ES-I3 (cell line): Measurements from ENCODE around the gene SEC14L5.
A peak's percentile ranks its signal among the peaks of the same experiment; 100 is the strongest.
"Not testable (repeated sequence)": the region's sequence is repeated elsewhere in the genome, so short reads cannot be mapped to it uniquely, and the experiment has no call there.

Experiments
- H3K36me3 ChIP-seq: 2 replicates; pipeline ENCODE4 v1.6.1; 2013; ENCODE audit warnings: mild to moderate bottlenecking, low read length, control low read depth, moderate library complexity; ENCODE audit not compliant: insufficient read depth
- H3K4me1 ChIP-seq: 2 replicates; pipeline ENCODE4 v1.6.1; 2013; ENCODE audit warnings: mild to moderate bottlenecking, control low read depth, low read length; ENCODE audit not compliant: insufficient read depth
- H3K9ac ChIP-seq: 2 replicates; pipeline ENCODE4 v1.6.1; 2013; ENCODE audit warnings: low read depth, mild to moderate bottlenecking, low read length, moderate library complexity
- H3K9me3 ChIP-seq: 2 replicates; pipeline ENCODE4 v1.6.1; 2013; ENCODE audit warnings: mild to moderate bottlenecking, low read length, moderate library complexity; ENCODE audit not compliant: control insufficient read depth, insufficient read depth

SEC14L5 gene

DNA sequence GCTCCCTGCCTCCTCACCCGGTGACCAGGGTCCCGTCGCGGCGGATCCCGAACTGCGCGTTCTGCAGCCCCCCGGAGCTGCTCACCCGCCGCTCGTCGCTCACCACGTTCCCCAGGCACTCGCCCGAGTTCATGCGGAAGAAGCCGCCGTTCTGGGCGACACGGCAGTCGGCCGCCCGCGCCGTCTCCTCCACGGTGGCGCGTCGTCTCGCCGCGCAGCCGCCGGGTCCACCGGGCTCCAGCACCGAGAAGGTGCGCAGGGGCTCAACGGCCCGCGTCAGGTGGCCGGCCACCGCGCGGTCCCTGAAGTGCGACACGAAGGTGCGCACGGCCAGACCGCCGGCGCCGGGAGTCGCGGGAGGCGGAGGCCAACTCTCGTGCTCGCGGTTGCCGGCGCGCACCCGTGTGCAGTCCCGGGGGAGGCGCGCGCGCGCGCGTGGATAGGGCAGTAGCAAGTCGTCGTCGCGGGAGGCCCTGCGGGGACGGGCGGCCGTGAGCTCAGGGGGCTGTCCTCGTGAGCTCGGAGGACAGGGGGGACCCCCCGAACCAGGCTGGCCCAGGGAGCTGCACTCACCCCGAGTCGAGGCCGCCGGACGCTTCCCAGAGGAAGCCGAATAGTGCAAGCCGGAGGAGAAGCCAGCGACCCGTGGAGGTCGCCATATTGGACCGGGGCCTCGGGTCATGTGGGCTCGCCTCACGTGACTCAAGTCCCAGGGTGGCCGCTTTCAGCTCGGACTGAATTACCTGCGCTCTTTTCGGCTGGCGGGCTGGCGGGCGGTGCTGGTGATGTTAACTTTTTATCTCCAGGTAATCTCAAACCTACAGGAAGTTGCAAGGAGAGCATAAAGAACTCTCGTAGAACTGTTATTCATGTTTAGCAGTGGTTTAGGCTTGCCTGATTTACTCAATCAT is 75.4 kb downstream of the SEC14L5 start, which contains the start of gene NAGPA:
NAGPA (minus strand) TSS at position 680 of the 911 bp plus-strand sequence; CDS start at position 659, 21 bp downstream.
- Histone ChIP-seq H3K4me1 (peaks cover 4% of the 10 kb centered on the region; the same call in 1 of the 2 replicates), H3K36me3 (no peaks in the 10 kb centered on the region), H3K9ac (peak within 1 kb of the TSS; percentile 64), H3K9me3 (no peaks in the 10 kb centered on the region)

DNA sequence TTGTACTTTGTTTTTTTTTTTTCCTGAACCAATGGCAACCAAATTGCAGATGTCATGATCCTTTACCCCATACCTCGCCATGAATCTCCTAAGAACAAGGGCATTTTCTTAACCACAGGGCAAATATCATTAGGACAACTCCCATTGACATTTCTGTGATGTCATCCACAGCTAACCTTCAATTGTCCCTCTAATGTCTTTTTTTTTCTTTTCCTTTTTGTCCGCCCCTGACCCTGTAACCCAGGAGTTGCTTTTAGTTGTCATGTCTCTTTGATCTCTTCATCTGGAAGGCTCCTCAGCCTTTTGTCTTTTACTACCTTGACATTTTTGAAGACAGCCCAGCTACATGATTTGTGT is 76.0 kb downstream of the SEC14L5 start:
- Histone ChIP-seq H3K4me1 (peaks cover 4% of the 10 kb centered on the region; the same call in 1 of the 2 replicates), H3K9me3 (no peaks in the 10 kb centered on the region), H3K9ac (peak overlapping the region; percentile 64; the same call in 1 of the 2 replicates), H3K36me3 (no peaks in the 10 kb centered on the region)

DNA sequence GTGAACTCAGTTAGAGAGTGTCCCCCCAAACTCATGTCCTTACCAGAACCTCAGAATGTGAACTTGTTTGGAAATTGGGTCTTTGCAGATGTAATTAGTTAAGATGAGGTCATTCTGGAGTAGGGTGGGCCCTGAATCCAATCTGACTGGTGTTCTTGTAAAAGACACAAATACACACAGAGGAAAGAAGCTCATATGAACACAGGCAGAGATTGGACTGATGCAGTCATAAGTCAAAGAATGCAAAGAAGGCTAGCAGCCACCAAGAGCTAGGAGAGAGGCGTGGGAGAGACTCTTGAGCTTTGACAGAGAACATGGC is 77.7 kb downstream of the SEC14L5 start:
- H3K9me3 ChIP-seq, result no peaks in the 10 kb centered on the region
- no peak overlapping the region for H3K9ac ChIP-seq
- H3K36me3 ChIP-seq, result no peaks in the 10 kb centered on the region
- peaks cover 7% of the 10 kb centered on the region; the same call in 1 of the 2 replicates for H3K4me1 ChIP-seq

DNA sequence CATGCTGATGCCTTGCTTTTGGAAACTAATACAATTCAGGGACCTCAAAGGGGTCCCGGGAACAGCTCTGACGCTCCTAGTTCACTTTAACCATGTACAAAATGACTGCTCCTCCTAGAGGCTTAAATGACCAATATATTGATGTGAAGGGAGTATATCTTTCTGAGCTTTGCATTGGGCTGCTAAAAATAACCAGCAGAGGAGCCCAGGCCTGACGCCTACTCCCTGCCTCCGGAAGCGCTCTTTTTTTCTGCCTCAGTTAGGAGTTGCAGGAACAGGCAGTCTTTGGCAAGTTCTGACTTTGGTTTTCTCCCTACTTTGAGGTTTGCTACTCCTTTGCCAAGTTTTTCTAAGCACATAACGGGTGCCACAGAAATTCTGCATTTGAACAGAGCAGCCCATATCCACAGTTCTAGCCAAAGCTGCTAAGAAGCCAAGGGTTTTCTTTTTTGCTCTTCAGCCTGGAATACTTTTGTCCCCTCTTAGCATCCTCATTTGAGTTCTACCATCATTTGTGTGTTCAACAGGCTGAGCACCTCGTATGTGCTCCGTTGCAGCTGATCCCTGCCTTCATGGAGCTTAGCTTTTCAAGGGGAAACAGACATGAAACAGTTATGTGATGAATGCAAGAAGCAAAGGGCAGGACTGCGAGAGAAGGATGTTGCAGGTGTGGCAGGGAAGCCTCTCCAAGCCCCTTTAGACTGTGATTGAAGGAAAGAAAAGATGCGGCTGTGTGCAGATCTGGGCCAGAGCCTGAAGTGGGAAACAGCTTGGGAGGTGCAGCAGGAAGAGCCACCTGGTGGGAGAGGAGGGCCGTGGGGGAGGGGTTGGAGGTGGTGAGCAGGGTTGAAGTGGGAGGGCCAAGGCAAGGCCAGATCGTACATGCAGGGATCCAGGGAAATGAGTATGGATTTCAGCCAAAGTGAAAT is 78.4 kb downstream of the SEC14L5 start:
- Histone ChIP-seq H3K4me1 (peaks cover 7% of the 10 kb centered on the region; the same call in 1 of the 2 replicates), H3K36me3 (no peaks in the 10 kb centered on the region), H3K9me3 (no peaks in the 10 kb centered on the region), H3K9ac (no peak overlapping the region)

DNA sequence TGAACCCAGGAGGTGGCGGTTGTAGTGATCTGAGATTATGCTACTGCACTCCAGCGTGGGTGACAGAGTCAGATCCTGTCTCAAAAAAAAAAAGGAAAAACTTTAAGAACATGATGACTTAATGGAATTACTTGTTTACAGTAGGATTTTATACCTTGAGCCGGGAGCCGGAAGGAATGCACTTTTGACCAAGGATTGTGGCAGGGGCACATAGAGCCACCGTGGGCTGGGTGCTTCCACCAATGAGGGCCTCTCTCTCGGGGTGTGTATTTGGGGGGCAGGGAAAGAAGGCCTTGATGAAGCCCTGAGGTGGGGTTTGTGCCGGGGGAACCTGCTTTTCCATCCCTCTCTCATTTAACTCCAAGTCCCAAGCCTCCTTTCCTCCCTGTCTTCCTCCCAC is 82.3 kb downstream of the SEC14L5 start:
- H3K9me3 ChIP-seq, result no peaks in the 10 kb centered on the region
- H3K4me1 ChIP-seq, result peaks cover 17% of the 10 kb centered on the region
- H3K9ac ChIP-seq, result no peak overlapping the region
- H3K36me3 ChIP-seq, result no peaks in the 10 kb centered on the region

DNA sequence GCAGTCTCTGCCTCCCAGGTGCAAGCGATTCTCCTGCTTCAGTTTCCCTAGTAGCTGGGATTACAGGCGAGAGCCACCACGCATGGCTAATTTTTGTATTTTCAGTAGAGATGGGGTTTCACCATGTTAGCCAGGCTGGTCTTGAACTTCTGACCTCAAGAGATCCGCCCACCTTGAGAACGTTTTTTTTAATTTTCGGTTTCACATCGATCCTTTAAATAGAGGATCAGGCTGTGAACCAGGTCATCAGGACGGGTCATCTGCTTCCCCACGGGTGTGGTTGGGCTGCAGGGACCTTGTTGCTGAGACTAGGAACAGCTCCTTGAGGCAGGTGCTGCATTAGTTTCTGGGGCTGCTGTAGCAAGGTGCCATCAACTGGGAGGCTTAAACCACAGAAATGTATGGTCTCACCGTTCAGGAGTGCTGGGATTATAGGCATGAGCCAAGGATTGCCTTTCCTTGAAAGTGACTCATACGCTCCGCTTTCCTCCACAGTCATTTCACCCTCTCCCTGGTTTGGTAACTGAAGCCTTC is 83.5 kb downstream of the SEC14L5 start:
- Histone ChIP-seq H3K9ac (no peak overlapping the region), H3K4me1 (peaks cover 13% of the 10 kb centered on the region), H3K9me3 (no peaks in the 10 kb centered on the region), H3K36me3 (no peaks in the 10 kb centered on the region)

DNA sequence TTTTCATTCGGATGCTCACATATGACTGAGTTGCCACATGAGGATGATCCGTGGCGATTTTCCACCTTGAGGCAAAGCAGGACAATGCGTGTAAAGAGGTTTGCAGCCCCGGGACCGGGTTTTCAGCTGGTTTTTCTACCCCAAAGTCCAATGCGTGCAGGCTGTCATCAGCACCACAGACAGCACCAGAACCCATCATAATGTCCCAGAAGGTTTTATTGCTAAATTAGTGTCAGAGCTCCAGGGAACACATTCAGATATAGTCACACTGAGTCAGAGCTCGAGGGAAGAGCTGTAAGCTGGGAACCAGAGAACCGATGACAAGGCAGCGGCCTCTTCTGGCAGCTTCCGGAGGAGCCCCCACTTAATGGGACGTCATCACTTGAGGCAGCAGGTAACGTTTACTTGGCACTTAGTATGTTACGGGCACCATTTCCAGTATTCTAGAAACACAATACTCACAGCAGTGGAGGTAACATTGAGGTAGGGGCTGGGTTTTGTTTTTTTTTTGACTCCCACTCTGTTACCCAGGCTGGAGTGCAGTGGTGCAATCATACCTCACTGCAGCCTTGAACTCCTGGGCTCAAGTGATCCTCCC is 84.5 kb downstream of the SEC14L5 start:
- H3K4me1 ChIP-seq, result peaks cover 13% of the 10 kb centered on the region
- no peak overlapping the region; the same call in 1 of the 2 replicates for H3K9ac ChIP-seq
- no peaks in the 10 kb centered on the region for H3K9me3 ChIP-seq
- no peaks in the 10 kb centered on the region for H3K36me3 ChIP-seq

DNA sequence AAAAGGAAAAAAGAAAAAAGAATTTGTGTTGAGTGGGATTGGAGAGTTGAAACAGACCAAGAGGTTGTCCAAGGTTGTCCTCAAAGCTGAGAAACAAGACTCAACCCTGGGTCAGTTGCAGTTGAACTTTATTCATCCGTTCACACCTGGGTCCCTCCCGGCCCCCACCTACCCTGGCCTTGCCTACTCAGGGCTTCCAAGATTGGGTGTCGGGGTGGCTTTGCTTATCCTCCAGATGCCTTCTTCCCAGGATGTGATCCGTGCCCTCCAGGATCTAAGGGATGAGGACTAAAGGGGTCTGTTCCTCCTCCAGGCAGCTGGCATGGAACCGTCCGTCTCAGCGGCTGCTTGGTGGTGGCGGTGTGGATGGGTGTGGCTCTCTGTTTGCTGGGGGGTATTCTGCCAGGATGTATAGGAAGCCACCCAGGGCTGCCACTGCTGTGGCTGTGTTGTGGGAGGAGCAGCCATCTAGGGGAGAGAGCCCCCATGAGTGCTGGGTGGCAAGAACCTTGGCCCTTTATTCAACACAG is 85.9 kb downstream of the SEC14L5 start:
- Histone ChIP-seq H3K36me3 (no peaks in the 10 kb centered on the region), H3K4me1 (peaks cover 13% of the 10 kb centered on the region), H3K9me3 (no peaks in the 10 kb centered on the region), H3K9ac (no peak overlapping the region)

DNA sequence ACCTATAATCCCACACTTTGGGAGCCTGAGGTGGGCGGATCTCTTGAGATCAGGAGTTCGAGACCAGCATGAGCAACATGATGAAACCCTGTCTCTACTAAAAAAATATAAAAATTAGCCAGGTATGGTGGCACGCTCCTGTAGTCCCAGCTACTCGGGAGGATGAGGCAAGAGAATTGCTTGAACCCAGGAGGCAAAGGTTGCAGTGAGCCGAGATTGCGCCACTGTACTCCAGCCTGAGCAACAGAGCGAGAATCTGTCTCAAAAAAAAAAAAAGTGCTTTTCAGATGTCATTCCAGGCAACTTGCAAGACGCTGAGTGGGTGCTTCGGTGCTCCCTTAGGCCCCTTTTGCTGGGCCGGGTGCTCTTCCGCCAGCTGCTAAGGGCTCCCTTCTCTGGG is 86.5 kb downstream of the SEC14L5 start:
- not testable (repeated sequence) for H3K9me3 ChIP-seq, H3K9ac ChIP-seq, H3K36me3 ChIP-seq
- H3K4me1 ChIP-seq, result peaks cover 13% of the 10 kb centered on the region

DNA sequence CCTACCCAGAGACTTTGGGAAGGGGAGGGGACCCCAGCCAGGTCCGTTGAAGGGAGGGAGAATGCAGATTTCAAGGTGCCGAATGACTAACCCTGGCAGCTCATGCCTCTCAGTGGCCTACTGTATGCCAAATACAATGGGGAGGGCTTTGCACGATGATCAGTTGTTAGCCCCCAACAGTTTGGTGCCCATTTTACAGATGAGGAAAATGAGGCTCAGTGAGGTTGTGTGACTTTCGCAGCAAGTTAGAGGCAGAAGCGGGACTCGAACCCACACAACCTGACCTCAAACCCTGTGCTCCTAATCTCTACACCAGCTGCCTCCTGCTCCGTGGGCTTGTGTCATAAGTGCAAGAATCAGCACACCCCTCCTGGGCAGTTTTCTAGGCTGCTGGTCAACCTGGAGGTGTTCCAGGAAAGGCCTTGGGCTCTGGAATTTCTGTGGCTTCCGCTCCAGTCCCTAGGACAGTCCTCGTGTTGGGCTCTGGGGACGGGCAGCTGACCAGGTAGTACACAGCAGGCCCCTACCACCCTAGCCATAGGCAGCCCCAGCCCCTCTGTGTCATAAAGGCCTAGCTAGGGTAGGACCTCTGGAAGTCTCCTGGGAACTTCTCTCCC is 87.5 kb downstream of the SEC14L5 start:
- H3K9ac ChIP-seq, result no peak overlapping the region
- H3K9me3 ChIP-seq, result no peaks in the 10 kb centered on the region
- peaks cover 10% of the 10 kb centered on the region; the same call in 1 of the 2 replicates for H3K4me1 ChIP-seq
- no peaks in the 10 kb centered on the region for H3K36me3 ChIP-seq

DNA sequence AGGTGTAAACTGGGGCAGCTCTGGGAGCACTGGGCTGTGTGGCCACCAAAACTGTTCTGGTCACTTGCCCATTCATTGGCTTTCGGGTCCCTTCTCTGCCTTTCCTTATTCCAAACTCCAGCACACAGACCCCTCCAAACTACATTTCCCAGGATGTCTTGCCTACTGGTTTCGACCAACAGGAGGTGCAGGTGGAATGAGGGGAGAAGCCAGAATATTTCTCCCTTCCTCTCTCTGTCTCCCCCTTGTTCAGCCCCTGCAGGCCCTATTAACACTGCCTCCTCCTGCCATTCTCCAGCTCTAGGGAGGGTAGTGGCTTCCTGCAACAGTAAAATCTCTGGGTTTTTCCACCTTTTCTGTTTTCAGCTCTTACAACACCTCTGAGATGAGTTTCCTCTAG is 88.8 kb downstream of the SEC14L5 start:
- H3K9me3 ChIP-seq, result no peaks in the 10 kb centered on the region
- H3K9ac ChIP-seq, result no peak overlapping the region
- H3K36me3 ChIP-seq, result no peaks in the 10 kb centered on the region
- H3K4me1 ChIP-seq, result peaks cover 8% of the 10 kb centered on the region; the same call in 1 of the 2 replicates

DNA sequence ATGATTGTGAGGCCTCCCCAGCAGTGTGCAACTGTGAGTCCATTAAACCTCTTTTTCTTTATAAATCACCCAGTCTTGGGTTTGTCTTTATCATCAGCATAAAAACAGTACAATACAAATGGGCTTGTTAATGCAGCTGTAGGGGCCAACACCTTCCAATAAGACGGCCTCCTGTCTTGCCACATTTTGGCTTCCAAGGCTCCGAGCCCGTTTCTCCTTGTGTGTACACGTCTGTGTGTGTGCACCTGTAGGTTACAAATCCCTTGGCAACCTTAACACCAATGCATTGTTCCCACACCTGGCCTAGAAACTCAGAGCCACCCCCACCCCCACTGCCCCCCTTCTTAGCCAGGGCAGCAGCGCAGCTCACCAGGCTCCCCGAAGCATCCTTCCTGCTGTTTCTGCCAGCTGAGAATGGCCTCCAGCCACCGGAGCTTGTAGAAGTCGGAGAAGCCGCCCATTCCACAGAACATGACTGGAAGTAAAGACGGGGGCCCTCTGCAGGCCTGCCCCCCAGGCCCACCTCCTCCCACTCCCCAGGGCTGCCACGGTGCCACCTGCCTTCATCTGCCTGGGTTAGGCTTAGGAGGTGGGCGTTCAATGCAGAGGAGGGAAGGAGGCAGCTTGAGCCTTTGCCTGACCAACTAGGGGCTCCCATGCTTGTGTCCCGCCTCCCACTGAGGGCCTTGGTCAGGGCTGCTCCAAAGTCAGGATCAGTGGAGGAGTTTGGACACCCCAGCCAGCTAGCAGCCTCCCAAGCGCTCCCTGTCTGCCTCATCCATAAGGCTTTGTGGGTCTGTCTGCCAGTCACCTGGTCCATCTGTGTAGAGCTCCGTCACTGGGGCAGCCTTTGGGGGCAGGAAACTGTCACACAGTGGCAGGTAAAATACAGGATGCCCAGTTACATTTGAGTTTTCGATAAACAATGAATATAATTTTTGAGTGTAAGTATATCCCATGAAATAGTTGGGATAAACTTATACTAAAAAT is 97.0 kb downstream of the SEC14L5 start:
- Histone ChIP-seq H3K36me3 (no peaks in the 10 kb centered on the region), H3K4me1 (peaks cover 8% of the 10 kb centered on the region; the same call in 1 of the 2 replicates), H3K9ac (no peak overlapping the region), H3K9me3 (no peaks in the 10 kb centered on the region)

DNA sequence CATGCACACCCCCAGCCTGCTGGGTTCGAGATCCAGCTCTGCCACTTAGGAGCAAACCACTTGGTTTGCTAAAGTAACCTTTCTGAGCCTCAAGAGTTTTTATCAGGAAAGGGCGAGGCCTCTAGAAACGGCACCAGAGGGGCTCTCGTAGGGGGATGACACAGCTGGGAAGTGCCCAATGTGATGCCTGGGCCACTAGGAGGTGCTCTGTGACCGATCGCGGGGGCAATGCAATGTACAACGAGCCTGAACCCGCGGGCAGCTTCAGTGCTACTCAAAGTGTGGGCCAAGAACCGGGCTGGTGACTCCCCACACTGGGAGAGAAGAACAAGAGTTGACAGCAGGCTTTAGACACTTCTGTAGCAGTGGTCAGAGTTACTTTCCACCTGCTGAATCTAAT is 98.2 kb downstream of the SEC14L5 start:
- Histone ChIP-seq H3K9ac (no peak overlapping the region), H3K4me1 (peaks cover 12% of the 10 kb centered on the region; the same call in 1 of the 2 replicates)

More for the DNA sequence above, 98.2 kb downstream of the SEC14L5 start:
- Histone ChIP-seq H3K36me3 (no peaks in the 10 kb centered on the region), H3K9me3 (no peaks in the 10 kb centered on the region)
